Tongue (tissue), 3 donors: ENCODE data around the gene STYX. TPM values are rescaled to one million over a fixed set of nuclear protein-coding genes. Genes with fewer than 3 reads are reported as not detected.
A peak's percentile ranks its signal among the peaks of the same experiment; 100 is the strongest.

Source experiments
- DNase-seq: peaks from one replicate; pipeline ENCODE4 v3.0.0-alpha.2; 2015
- small RNA-seq: library from RNA; depleted of rRNA; stranded (forward); fragments of <200 nt; gene quantifications from one replicate; pipeline ENCODE3, GENCODE V24; 2014; ENCODE audit warnings: low replicate concordance
- total RNA-seq: library from RNA; depleted of rRNA; stranded (reverse); fragments of >200 nt; gene quantifications from one replicate; pipeline ENCODE4 v1.2.3, GENCODE V29; 2014

STYX gene
- total RNA-seq, 1 donor from 2014 or later: 28.2 TPM

DNA sequence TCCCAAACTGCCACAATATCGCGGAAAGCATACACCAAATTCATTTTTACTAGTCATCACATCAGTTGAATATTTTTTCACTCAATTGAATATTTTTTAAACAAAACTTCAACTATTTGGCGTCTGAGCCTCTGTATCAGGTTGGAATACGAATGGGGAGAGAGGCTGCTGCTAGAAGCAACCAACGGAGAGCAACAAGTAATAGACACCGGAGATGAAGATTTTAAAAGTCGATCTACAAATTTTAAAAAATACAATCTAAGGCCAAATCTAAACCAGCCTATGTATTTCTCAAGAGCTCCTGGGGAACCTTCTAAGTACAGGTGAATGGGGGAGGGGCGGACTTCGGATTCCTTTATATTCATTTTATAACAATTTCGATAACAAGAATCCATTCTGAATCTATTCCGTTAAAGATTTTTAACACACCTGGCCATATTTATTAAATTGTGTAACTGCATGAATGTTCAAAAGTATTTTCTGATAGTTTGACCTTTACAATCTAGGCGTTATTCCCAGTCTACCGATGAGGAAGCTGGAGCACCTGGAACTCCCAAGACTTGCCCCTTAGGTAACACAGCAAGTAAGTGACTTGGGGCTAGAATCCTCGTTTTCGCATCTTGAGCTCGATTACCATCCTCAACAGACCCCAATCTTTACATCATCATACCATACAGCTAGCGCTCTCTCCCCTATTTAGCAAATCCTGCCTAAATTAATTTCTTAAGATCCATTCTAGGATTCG, 60.2 kb downstream of the STYX start:
- peak; percentile 10 for DNase-seq

DNA sequence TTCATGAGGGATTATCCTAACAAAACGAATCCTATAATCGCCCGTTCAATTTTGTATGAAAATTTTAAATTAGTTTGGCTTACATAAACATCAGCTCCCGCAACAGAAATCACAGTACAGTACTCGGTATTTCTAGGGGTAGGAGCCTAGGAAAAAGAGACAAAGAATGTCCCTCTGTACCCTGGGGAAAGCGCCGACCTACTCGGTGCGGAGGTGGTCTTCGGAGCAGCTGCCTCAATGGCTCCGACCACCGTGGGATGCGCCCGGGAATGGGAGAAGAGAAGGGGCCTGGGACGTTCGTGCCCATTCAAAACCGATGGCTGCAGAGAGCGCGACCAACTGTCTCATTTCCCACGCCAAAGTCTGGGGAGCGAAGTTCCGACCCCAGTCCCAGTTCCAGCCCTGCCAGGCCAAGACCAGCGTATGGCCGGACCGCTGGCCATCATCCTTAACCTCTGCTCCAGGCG, 60.8 kb downstream of the STYX start:
- DNase-seq: no peak

DNA sequence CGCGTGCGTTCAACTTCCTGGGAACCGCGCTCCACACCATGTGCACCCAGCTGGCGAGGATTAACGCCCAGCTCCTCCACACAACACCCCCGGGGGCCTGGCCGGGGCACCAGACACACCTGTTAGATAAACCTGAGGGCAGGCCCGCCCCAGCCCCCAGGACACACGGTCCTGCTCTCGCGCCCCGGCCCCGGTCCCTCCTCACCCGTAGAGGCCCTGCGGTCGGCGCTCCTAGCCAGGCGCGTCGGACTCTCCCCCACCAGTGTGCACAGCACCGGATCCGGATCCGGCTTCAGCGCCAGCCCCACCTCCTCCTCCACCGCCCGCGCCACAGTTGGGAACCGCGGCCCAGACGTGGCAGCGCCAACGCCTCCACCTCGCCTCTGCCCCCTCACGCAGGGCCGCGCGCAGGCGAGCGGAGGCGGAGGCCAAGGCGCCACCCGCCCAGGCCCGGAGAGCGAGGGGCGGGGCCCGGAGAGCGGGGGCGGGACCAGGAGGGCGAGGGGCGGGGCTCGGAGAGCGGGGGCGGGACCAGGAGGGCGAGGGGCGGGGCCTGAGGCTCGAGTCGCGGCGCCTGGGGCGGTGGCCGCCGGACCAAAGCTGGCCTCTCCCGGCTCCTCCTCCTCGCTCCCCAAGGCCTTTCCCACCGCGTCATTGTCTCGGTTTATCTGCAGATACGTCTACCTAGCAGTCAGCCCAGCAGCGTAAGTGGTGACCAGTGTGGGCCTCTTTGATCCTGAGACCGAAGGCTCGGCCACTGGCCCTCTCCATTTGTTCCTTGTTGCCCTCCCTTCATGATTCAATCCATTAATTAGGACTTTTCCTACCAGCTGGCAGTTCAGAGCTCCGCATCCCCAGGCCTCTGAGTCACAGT, 61.5 kb downstream of the STYX start, which contains the start of gene GNPNAT1:
Gene GNPNAT1 (minus strand): TSS at position 385 of the 874 bp plus-strand sequence. CDS start 6,957 bp downstream, outside the sequence.
- DNase-seq: peak; percentile 89

DNA sequence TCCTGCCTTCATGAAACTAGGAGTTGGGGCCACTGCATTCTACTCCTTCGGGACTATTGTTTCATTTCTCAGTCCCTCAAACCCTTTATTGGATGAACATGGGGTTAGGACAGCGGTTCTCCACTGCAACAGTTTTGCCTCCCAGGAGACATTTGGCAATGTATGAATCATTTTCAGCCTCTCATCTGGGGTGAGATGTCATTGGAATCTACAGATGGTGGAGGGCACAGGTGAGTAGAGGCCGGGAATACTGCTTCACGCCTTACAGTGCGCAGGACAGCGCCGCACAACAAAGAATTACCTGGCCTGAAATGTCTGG, 62.1 kb downstream of the STYX start:
- DNase-seq: no peak

DNA sequence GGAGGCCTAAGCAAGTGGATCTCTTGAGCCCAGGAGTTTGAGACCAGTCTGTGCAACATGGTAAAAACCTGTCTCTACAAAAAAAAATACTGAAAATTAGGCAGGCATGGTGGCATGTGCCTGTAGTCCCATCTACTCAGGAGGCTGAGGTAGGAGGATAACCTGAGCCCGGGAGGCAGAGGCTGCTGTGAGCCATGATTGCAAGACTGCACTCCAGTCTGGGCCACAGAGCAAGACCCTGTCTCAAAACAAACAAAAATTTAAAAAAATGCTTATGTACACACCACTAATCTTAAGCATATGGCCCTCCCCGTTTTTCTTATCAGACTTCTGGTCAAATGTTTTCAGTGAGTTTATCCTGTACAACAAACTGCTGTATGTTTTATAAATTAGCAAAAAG, 63.1 kb downstream of the STYX start:
- DNase-seq: no peak

DNA sequence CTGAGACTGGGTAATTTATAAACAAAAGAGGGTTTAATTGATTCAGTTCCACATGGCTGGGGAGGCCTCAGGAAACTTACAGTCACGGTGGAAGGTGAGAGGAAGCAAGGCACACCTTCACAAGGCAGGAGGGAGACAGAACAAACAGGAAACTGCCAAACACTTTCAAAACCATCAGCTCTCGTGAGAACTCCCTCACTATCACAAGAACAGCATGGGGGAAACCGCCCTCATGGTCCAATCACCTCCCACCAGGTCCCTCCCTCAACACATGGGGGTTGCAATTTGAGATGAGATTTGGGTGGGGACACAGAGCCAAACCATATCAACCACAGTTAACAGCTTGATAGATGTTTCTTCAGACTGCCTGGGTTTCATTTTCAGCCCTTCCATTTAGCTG, 67.7 kb downstream of the STYX start:
- no peak for DNase-seq

DNA sequence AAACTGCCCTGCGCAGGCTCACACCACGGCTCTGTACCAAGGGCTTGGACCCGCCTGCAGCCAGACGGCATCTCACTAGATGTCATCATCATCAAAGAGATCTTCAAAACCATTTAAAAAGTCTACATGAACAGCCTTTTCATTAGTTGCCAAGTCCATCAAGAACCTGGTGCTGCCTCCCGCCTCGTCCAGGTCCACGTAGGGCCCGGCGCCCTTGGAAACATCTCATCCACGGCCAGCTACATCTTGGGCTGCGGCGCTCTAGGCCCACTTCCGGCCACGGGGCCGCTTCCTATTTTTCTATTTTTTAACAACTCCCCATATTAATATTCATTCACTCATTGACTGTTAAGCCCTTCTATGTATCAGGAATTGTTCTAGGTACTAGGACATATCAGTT, 68.9 kb downstream of the STYX start:
- DNase-seq: no peak

DNA sequence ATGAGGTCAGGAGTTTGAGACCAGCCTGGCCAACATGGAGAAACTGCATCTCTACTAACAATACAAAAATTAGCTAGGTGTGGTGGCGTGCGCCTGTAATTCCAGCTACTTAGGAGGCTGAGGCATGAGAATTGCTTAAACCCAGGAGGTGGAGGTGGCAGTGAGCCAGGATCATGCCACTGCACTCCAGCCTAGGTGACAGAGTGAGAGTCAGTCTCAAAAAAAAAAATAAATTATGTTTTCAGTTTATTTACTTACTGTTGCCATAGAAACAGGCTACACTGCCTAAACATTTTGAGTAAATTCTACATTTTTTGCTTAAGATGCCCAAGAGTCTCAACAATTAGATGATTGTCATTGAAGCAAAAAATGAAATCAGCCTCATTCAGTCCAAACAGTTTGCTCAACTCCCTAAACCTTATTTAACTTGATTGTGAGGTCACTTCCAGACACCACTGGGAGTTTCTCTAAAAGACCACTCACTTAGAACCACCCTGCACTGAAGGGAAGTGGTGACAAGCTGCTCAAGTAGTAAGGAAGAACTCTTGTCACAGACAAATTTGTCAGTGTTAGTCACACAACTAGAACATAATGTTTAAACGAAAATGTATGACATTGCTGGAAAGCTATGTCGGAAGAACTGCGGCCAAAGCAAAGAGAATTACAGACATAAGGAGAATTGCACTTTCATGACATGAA, 71.2 kb downstream of the STYX start:
- DNase-seq: peak; percentile 48

DNA sequence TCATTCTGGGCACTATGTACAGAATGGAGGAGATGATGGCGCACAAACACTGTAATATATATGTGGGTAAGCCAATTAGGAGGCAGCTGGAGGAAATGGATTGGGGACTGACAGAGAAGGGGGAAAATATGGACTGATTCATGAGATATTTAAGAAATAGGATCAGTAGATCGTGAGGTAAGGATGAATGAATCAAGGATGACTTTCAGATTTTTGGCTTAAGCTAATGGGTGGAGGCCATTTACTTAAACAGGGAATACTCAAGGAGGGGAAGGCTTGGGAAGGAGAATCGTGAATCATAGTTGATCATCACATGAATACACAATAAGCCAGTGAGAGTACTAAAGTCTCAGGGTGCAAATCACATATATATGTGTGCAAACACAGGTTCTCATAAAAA, 72.6 kb downstream of the STYX start:
- DNase-seq: no peak

DNA sequence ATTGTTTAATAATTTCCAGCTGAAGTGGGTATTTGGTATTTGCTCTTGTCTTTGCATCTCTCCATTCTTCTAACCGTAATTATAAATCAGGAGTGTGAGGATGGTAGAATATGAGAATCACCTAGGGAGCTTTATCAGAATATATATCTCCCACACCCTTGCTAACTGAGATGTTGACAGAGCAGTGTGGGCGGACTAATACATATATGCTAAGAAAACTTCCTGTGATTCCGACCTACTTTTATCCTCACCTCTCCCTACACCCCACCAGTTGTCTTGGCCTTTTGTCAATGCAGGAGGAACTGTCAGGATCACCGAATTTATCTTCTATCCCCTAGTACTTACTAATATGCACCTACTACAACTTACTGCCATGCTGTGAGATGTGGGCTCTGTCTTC, 76.1 kb downstream of the STYX start:
- no peak for DNase-seq

DNA sequence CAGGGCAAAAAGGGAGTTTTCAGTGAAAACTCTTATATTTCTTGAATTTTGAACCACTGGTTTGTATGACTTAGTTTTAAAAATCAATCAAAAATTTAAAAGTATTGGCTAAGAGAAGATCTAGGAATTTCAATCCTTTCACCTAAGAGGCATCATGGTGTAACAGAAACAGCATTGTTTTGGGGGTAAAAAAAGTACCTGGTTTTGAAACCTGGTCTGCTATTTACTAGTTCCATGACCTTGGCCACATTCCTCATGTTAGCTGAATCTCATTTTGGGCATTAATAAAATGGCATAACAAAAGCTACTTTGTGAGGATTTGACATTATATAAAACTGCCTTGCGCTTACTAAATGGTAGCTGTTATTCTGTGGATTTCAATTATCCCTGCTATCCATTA, 78.1 kb downstream of the STYX start:
- DNase-seq: no peak

DNA sequence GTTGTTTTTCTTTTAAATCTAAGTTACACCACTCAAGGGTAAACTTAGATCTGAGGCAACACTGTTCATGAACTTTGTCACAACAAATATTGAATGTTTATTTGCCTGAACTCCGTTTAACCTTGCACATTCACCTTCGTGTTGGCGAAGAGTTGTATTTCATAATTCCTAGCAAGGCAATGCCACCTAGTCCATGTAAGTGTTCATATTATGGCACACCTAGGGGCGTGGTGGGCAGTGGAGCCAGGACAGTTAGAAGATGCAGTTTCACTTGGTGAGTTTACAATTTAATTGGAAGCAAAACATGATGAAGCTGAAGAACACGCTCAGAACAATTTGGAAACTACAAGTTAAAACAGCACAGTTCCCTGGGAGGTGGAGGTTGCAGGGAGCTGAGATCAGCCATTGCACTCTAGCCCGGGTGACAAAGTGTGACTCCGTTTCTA, 91.9 kb downstream of the STYX start:
- DNase-seq: no peak

DNA sequence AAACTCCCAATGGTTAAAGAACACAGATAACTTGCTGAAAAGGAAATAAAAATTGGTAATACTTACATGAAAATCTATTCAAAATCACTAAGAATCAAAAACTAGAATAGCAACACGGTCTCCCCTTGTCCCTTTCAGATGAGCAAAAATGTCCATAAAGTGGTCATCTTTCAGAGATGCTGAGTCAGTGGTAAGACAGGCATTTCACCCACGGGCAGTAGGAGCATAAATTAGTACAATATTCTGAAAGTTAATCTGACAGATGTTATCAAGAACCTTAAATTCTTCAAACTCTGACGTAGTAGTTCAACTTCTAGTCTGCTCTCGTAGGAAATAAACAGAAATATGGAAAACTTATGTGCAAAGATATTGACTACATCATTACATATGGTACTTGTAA, 94.5 kb downstream of the STYX start:
- DNase-seq: no peak

Small RNAs within 50 kb of the gene (small RNA-seq; reads per million reads assigned to genes)
- gene AL139317.2: not detected

Other genes starting within 250 kb of the STYX start
- 12.5 TPM for gene TXNDC16, start 177.7 kb upstream of the STYX start, total RNA-seq
- 5.0 TPM for gene GPR137C, start 177.3 kb upstream of the STYX start, total RNA-seq
- gene ERO1A, start 34.6 kb upstream of the STYX start, total RNA-seq: 47.9 TPM
- 107 TPM for gene PSMC6, start 23.0 kb upstream of the STYX start, total RNA-seq
- gene GNPNAT1, start 61.4 kb downstream of the STYX start, total RNA-seq: 12.1 TPM
- 124 TPM for gene FERMT2, start 220.9 kb downstream of the STYX start, total RNA-seq